Bronchial epithelial cell (primary cell): ENCODE measurements around the gene RFX6. TPM values are rescaled to one million over a fixed set of nuclear protein-coding genes. Genes with fewer than 3 reads are reported as not detected.

Experiments used
- DNase-seq: peaks from one replicate; pipeline ENCODE4 v3.0.0-alpha.2; 2010; ENCODE audit warnings: low read depth
- FAIRE-seq: peaks from 2 replicates; lab custom pipeline; 2011; peaks lifted over from hg19 to GRCh38; lab: Jason Lieb, UNC
- H3K27me3 ChIP-seq: 2 replicates; pipeline ENCODE4 v1.5.1; 2011; ENCODE audit warnings: low read length; ENCODE audit not compliant: control insufficient read depth, insufficient read depth
- H3K36me3 ChIP-seq: 2 replicates; pipeline ENCODE4 v1.5.1; 2011; ENCODE audit warnings: low read length; ENCODE audit not compliant: control insufficient read depth, insufficient read depth
- H3K4me3 ChIP-seq: 2 replicates; pipeline ENCODE4 v1.5.1; 2011; ENCODE audit warnings: mild to moderate bottlenecking, low read depth, low read length, control low read depth
- CTCF ChIP-seq: IDR thresholded peaks from 2 replicates; pipeline ENCODE4 v1.5.1; 2011; ENCODE audit warnings: mild to moderate bottlenecking, moderate library complexity, low read length, control low read depth, inconsistent platforms; ENCODE audit not compliant: insufficient read depth, severe bottlenecking
- total RNA-seq: library from RNA; depleted of rRNA; stranded (reverse); fragments of >200 nt; gene quantifications from 2 replicates; pipeline ENCODE4 v1.2.1, GENCODE V29; 2014

RFX6 gene
- total RNA-seq, 1 donor from 2014 or later, result not detected

GRCh38 chr6:116922853-116923548, 46.0 kb downstream of the RFX6 start:
- DNase-seq (no peak), FAIRE-seq (no peak)
- no peak for TF ChIP-seq CTCF
- Histone ChIP-seq H3K27me3 (no peaks in the 10 kb centered on the region), H3K36me3 (no peaks in the 10 kb centered on the region), H3K4me3 (no peak overlapping the region)

GRCh38 chr6:116924245-116924644, 47.2 kb downstream of the RFX6 start:
- FAIRE-seq, result no peak

GRCh38 chr6:116925088-116925794, 48.2 kb downstream of the RFX6 start:
- no peak for DNase-seq
- H3K4me3 ChIP-seq, result no peak overlapping the region
- no peak for FAIRE-seq
- no peaks in the 10 kb centered on the region for H3K27me3 ChIP-seq
- no peaks in the 10 kb centered on the region for H3K36me3 ChIP-seq
- TF ChIP-seq CTCF, result no peak

More at GRCh38 chr6:116924245-116924644, 47.2 kb downstream of the RFX6 start:
- Histone ChIP-seq H3K27me3 (no peaks in the 10 kb centered on the region), H3K4me3 (no peak overlapping the region), H3K36me3 (no peaks in the 10 kb centered on the region)
- no peak for DNase-seq
- TF ChIP-seq CTCF, result no peak

- no peak for TF ChIP-seq CTCF
- DNase-seq, result no peak
- FAIRE-seq, result no peak
- no peaks in the 10 kb centered on the region for H3K36me3 ChIP-seq
- no peaks in the 10 kb centered on the region for H3K27me3 ChIP-seq
- H3K4me3 ChIP-seq, result no peak overlapping the region
Observed at GRCh38 chr6:116928677-116929076, 51.6 kb downstream of the RFX6 start.

- no peak for FAIRE-seq
- H3K4me3 ChIP-seq, result no peak overlapping the region
- H3K36me3 ChIP-seq, result no peaks in the 10 kb centered on the region
- TF ChIP-seq CTCF, result no peak
- DNase-seq, result no peak
- H3K27me3 ChIP-seq, result no peaks in the 10 kb centered on the region
Observed at GRCh38 chr6:116929825-116930224, 52.8 kb downstream of the RFX6 start.

GRCh38 chr6:116931456-116931855, 54.4 kb downstream of the RFX6 start:
- no peak overlapping the region for H3K4me3 ChIP-seq
- no peak for TF ChIP-seq CTCF
- H3K36me3 ChIP-seq, result no peaks in the 10 kb centered on the region
- DNase-seq (peak; percentile 7), FAIRE-seq (no peak)
- H3K27me3 ChIP-seq, result no peaks in the 10 kb centered on the region
